Measurements from ENCODE around the gene DCUN1D3.
A peak's percentile ranks its signal among the peaks of the same experiment; 100 is the strongest.

DCUN1D3 gene

DNA sequence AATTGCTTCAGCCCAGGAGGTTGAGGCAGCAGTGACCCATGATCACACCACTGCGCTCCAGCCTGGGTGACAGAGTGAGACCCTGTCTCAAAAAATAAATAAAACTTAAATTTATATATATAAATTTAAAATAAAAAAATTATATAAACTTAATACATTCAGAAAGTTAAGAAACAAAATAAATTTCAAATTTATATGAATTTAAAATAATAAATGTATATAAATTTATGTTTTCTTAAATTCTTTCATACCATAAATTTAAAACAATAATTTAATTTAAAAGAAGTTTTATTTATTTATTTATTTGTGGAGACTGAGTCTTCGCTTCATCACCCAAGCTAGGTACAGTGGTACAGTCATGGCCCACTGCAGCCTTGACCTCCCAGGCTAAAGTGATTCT, 20.6 kb upstream of the DCUN1D3 start:
- Histone ChIP-seq H3K27ac (no peak overlapping the region), H3K4me3 (no peak overlapping the region)

DNA sequence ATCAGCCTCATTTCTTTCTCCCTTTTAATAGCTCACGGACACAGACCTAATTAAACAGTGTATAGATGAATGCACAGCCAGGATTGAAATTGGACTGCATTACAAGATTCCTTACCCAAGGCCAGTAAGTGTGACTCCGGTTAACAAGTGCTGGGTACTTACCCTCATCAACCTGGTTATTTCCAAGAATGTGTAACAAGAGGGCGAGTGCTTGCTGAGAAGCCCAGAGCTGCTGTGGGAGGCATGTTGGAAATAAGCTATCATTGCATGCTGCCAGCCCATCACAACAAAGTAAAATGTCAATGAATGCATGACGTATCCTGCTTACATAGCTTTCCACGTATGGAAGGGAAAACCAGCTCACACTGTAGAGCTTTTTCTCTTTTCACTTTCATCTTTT, 19.9 kb upstream of the DCUN1D3 start:
- H3K27ac ChIP-seq, result no peak overlapping the region

DNA sequence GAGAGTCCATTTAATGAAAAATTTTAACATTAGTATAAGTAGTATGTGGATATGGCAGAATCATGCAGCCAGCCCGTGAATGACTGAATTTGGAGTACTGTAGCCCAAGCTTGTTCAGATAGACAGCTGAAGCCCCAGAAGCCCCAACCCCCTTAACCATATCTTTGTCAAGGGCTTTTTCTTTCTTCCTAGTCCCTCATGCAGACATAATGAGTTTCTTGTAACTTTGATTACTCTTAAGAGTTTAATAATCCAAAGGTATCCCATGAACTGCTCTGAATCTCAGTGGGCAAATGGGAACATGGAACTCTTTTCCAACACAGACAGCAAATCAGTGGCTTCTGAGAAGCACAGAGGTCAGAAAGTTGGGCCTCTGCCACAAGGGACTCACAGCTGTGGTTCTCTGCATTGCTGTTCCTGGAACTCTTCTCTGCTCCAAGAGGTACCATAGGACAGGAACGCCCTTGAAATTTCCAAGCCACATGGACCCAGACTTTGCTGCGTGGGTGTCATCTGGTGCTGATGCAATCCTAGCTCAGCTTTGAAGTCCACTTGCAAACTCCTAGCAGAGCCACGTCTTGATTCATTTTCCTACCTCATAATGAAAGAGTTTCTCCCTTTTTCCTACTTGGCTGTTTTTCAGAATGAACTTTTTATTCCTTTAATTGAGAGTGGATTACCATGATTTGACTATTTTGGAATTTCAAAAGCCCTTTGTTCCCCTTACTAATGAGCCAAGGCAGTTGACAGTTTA, 18.5 kb upstream of the DCUN1D3 start:
- Histone ChIP-seq H3K4me3 (no peak overlapping the region), H3K27ac (peak overlapping the region in 2 of 21 experiments; percentile 2 to 21)

More for the DNA sequence above, 19.9 kb upstream of the DCUN1D3 start:
- no peak overlapping the region for H3K4me3 ChIP-seq

DNA sequence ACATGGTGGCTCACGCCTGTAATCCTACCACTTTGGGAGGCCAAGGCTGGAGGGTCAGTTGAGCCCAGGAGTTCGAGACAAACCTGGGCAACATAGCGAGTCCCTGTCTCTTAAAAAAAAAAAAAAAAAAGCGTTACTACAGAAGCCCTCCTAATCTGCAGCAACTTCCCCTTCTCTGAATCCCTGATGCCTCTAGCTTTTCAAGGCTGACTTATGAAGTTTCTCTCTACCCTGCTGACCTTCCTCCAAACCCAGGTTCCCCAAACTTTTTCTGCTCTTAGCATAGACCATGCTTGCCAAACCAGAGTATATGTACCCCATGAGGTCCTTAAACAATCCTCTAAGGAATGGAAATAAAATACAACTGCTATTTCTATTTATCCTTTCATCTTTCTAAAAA, 16.8 kb upstream of the DCUN1D3 start:
- Histone ChIP-seq H3K4me3 (no peak overlapping the region), H3K27ac (no peak overlapping the region)

DNA sequence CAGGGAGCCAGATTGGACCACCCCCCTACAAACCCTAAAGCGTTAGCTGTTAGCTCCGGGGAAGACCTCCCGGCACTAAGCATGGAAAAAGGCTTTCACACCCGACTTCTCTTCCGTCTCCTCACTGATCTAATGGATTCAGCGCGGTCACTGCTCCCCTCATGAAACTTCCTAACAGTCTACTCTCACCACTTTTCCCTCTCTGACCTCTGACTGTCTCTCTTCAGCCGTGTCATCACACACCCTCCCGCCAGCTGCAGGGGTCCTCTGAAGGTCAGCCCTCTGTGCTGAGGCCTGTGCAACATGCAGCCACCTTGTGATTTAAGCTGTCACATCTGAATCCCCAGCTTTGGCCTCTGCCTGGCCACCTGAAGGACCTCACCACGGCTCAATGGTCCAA, 16.1 kb upstream of the DCUN1D3 start:
- H3K27ac ChIP-seq, result no peak overlapping the region
- no peak overlapping the region for H3K4me3 ChIP-seq

DNA sequence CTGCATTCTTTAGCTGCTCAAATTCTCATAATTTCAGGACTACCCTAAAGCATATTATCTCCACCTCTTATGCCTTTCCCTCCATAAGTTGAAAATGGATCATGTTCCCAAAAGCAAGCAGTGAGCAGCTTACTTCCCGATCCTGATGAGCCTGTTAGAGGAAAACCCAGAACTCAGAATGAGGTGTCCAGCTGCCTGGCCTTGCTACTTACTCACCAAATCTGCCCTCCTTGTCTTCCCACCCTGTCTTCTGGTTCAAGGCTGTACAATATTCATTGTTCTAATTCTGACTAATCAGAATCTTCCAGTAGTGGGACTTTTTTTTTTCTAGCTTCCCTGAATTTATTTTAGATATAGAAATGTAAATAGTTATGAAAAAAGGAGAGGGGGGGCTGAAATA, 11.2 kb upstream of the DCUN1D3 start:
- H3K27ac ChIP-seq, result peak overlapping the region in 15 of 21 experiments; percentile 8 to 83 (median 64)
- H3K4me3 ChIP-seq, result no peak overlapping the region

DNA sequence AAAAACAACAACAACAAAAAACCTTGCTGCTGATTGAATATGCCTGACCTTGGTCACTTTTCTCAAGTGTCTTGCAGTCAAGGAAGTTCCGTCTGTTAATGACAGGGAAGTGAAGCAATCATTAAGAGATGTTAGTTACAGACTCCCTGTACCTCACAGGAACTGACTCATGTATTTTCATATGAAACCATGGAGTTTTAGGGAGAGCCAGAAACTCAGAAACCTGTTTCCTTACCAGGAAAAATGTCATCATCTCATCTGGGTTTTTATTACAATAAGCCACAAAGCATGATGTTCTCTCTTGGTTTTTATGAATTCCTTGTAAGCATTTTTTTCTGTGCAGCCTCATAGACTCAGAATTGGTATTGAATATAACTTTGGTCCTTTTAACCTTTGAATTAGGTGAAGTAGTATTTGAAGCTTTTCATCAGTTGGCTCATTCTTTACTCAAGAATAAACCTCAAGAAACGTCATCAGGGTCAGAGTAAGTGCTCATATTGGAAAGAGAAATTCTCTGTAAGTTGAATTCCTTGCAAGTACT, 10.7 kb upstream of the DCUN1D3 start:
- H3K27ac ChIP-seq, result peak overlapping the region in 16 of 21 experiments; percentile 5 to 83 (median 56)
- no peak overlapping the region for H3K4me3 ChIP-seq

DNA sequence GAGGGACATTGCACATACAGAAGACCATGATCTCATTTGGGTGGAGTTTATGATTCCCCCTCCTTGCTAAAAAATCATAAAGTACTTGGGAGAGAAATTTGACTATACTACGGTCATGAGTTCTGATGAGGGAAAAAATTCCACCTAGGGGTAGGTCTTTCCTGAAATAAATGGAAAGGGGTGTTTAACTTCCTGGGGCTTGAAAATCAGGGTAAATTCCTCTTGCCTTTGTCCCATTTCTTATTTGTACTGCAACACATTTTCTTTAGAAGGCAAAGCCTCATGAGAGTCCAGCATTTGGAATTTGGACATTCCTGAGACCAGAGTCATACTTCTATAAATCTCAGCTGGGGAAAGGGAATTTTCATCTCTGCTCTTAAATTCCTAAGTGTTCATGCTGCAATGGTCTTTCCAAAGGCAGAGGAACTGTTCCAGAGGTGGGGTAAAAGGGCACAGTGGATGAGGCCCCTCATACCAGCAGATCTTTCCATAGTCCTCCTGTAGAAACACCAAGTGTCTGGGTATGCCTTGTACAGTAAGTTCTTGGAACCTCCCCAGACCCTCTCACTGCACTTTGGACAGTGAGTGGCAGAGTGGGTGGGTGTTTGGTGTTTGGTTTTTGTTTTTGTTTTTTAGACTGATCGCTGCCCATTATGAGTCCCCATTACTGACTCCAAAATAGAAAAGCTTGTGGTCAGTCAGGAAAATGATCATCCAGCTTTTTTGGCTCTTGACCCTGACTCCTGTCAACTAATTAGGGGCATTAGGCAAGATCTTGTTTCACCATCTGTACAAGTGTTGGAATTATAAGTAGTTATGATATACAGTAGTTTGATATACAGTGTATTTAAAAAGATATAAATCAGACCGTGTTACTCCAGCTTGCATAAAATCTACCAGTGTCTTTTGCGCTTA, 6.4 kb upstream of the DCUN1D3 start:
- Histone ChIP-seq H3K27ac (peak overlapping the region in 20 of 21 experiments; percentile 25 to 99 (median 68)), H3K4me3 (no peak overlapping the region)

DNA sequence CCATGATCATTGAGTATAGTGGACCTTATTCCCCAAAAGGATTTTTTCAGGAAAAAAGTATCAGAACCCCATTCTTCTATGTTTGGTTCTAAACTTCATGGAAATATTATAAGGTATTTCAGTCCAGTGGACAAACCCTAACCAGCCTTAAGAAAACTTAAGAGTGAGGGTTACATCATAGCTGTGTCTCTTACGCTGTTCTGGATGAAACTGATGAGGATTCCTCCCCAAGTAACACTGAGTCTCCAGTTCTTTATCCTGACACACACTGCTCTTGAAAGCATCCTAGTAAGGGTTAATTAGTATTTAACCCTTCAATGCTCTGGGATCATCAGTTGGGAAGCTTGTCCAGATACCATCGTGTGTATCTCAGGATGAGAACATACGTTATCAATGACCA, 5.4 kb upstream of the DCUN1D3 start:
- H3K27ac ChIP-seq, result peak overlapping the region in 19 of 21 experiments; percentile 2 to 99 (median 69)
- no peak overlapping the region for H3K4me3 ChIP-seq

DNA sequence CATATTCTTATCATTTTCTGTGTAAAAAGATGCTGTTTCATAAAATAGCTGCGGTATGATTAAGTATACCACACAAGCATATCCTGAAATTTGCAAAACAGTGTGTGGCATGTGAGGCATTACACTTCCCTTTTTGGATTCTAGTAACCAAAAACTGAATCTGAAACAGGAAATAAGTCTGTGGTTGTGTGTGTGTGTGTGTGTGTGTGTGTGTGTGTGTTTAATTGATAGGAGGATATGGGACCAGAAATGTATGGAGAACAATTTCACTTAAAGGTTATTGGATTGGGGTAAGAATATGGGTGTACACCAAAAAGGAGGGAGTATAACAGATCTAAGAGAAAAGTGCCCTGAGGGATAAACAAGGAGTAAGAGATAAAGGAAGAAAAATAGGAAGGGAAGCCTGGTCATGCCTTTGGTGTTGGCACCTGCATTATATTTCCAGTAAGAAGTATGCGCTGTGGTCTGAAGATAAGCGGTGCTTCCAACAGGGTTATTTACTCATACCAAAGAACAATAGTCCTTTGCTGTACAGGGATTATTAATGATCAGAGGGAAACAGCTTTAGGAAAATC, 4.4 kb upstream of the DCUN1D3 start:
- H3K27ac ChIP-seq, result peak overlapping the region in 19 of 21 experiments; percentile 18 to 99 (median 80)
- H3K4me3 ChIP-seq, result no peak overlapping the region

DNA sequence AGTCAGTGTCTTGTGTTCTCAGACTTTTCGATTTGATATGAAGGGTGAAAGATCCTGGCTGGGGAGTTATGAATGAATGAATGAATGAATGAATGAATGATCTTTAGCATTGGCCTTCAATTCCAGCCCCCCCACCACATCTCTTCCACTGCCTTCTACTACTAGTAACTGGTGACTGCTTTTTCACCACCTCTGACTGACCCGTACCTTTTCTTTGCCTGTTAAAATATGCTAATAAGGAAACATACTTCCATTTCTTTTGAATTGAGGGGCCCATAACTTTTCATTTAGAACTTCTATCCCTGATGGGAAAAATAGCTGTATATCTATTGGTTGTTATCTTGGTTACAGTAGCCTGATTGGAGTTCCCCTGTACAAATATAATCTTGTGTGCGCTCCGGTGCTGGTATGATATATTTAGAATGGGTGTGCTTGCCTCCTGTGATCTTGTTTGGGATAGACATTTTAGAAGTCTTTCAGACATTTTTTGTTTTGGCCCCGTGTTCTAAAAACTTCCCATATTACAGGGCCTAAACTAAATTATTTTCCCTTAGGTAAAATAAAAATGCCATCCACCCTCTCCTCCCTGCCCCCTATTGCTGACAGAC, 3.8 kb upstream of the DCUN1D3 start:
- Histone ChIP-seq H3K27ac (peak overlapping the region in 19 of 21 experiments; percentile 18 to 99 (median 76)), H3K4me3 (no peak overlapping the region)

DNA sequence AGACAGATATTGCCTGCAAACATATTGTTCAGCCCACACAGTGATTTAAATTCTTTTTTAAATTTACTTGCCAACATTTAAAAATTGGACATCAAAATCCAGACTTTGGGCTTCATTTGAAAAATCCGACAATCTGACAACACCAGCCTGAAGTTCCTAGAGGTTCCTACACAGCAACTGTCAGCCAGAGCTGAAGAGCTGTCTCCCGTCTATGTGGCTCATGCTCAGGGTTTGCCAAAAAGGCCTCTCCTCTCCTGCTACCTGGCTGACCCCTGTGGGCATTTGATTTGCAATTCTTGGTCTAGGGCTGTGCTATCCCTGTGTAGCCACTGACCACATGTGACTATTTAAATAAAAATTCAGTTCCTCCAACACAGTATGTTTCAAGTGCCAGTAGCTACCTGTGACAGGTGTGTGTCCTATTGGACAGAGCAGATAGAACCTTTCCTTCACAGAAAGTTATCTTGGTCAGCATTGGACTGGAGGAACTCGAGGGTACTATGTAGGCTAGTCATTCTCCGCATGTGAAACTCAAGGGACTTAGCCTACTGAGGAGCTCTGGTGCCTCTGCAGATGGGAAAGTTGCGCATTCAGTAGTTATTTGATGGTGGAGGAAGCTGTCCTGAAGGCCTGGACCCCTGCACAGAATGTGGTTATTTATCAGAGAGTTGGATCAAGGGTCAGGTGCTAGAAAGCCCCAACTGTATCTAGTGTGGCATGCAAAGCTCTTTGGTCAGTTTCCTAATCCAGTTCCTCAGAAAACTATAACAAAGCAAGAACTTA, 3.1 kb upstream of the DCUN1D3 start:
- Histone ChIP-seq H3K4me3 (no peak overlapping the region), H3K27ac (peak overlapping the region in 18 of 21 experiments; percentile 2 to 99 (median 92))

DNA sequence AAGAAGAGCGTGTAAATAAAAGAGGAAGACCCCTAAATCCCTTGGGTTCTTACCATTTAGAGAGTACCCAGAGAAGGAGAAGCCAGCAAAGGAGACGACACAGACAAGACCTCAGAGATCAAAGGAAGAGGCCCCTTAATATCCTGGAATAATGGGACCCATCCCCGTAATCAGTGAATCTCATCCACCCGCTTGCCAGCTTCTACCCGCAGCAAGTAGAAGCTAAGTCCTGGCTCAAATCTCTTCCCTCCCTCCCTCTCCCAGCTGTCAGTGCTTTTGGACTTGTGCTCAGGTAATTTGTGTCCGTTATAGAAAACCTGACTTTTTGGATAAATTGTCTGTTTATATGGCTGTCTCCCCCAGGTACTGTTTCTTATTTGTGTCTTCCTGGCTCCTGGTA, 2.3 kb upstream of the DCUN1D3 start:
- H3K4me3 ChIP-seq, result peak overlapping the region in 1 of 7 experiments; percentile 60

DNA sequence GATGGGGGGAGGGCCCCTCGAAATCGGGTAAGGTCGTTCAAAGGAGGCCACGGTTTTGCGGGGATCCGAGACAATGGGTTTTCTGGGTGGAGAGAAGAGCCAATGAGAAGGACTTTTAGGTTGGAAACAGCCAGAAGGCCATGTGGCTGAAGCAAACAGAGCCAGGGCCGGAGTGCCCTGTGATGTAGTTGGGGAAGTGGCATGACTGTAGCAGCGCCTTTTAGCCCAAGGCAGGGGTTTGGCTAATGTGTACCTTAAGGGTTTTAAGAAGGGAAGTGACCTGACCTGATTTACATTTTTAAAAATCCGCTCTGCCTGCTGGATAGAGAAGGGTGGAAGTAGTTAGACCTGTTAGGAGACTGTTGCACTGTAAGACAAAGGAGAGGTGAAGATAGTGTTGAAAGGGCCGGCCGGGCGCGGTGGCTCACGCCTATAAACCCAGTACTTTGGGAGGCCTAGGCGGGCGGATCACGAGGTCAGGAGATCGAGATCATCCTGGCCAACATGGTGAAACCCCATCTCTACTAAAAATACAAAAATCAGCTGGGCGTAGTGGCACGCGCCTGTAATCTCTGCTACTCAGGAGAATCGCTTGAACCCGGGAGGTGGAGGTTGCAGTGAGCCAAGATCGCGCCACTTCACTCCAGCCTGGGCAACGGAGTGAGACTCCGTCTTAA, 1.4 kb upstream of the DCUN1D3 start:
- Histone ChIP-seq H3K27ac (peak overlapping the region; percentile 84 to 100 (median 97)), H3K4me3 (peak overlapping the region; percentile 60 to 91 (median 75))

More for the DNA sequence above, 2.3 kb upstream of the DCUN1D3 start:
- H3K27ac ChIP-seq, result peak overlapping the region in 14 of 21 experiments; percentile 88 to 99 (median 97)

DNA sequence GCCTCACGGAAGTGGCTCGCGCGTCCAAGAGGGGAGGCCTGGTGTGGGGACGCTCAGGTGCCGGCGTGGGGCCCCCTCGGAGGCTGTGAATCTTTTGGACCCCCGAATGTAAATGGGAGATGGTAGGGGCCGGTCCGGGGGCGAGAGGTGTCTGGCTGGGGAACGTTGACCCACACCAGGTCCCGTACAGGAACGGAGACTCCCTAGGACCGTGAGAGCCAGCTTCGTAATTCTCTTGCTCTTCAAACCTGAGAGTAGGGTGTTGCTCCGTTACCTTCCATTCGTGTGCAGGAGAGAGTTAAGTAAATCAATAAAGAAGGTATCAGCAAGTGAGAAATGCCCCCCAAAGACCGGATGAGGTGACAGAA, 894 bp upstream of the DCUN1D3 start:
- peak overlapping the region; percentile 84 to 100 (median 97) for H3K27ac ChIP-seq
- H3K4me3 ChIP-seq, result peak overlapping the region; percentile 60 to 91 (median 75)

DNA sequence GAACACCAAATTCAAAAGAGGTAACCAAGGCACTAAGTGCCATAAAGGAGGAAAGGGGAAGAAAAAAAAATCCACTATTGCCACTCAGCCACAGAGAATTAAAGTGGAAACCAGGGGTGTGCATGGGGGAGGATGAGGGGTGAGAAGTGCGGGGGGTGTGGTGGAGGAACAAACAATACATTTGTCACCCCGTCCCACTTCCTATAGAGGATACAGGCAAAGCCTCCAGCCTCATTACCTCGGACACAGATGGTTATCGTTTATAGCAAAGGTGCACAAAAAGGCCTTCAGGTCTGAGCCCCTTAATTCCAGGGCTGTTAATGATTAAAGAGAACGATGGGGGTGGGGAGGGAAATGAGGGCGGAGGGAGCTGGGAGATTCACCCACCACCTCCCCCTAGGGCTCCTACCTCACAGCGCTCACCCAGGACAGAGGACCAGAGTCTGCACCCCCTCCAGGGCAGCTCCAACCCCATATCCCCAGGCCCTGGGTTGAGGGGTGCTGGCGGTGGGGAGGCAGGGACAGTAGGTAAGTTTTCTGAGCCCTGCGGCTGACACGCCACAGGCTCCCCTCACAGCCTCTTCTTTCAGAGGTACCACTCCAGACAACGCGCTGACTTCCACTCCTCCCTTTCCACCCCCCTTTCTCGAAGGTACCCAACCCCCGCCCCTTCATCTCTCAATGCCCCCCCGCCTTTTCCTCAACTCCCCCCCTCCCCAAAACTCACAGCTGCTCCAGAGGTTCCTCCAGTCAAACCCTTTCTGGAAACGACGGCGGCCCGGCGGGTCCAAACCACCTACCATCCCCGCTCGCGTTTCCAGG, 470 bp downstream of the DCUN1D3 start:
- Histone ChIP-seq H3K4me3 (peak overlapping the region; percentile 60 to 91 (median 75)), H3K27ac (peak overlapping the region; percentile 64 to 100 (median 97))

DNA sequence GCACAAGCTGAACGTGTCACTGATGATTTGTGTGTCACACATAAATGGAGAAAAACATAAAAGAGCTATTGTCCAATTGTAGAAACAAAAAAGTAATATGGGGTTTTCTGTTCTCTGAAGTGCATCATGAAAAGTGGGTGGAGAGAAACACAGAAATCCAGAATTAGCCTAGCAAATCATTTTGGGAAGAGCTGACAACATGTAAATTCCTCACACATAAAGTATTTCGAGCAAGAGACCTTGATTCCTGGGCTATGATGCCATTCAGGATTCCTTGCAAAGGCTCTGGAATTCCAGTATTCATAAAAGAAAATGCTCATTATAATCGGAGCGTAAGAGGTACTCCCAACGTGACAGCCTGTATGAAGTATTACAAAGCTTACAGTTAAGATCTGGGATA, 1.1 kb downstream of the DCUN1D3 start:
- H3K4me3 ChIP-seq, result peak overlapping the region; percentile 60 to 91 (median 75)

More for the DNA sequence above, 1.1 kb downstream of the DCUN1D3 start:
- H3K27ac ChIP-seq, result peak overlapping the region in 18 of 21 experiments; percentile 88 to 100 (median 97)
